Activated naive CD8-positive, alpha-beta T cell treated with anti-CD3 and anti-CD28 coated beads, Interleukin-2, amount 50 U/mL, for 24 hours (primary cell): ENCODE results near the gene SHISA4.

ENCODE experiments used
- ATAC-seq: fragments of 150-1000 bp; cut with Tn5 transposase; one replicate; pipeline ENCODE4 v1.10.0; 2021
- DNase-seq: peaks from one replicate; pipeline ENCODE4 v3.0.0; 2021
- H3K27ac Mint-ChIP-seq: one replicate; pipeline ENCODE4 v1.8.0; 2021; ENCODE audit warnings: mild to moderate bottlenecking, mixed read lengths
- H3K27me3 Mint-ChIP-seq: one replicate; pipeline ENCODE4 v1.8.0; 2021; ENCODE audit warnings: mixed read lengths
- H3K36me3 Mint-ChIP-seq: one replicate; pipeline ENCODE4 v1.8.0; 2021; ENCODE audit warnings: low read depth, mixed read lengths
- H3K4me1 Mint-ChIP-seq: one replicate; pipeline ENCODE4 v1.8.0; 2021; ENCODE audit warnings: mixed read lengths
- H3K4me3 Mint-ChIP-seq: one replicate; pipeline ENCODE4 v1.8.0; 2021; ENCODE audit warnings: mild to moderate bottlenecking, moderate library complexity, mixed read lengths
- H3K9me3 Mint-ChIP-seq: one replicate; pipeline ENCODE4 v1.8.0; 2021; ENCODE audit warnings: mixed read lengths

Gene SHISA4

DNA sequence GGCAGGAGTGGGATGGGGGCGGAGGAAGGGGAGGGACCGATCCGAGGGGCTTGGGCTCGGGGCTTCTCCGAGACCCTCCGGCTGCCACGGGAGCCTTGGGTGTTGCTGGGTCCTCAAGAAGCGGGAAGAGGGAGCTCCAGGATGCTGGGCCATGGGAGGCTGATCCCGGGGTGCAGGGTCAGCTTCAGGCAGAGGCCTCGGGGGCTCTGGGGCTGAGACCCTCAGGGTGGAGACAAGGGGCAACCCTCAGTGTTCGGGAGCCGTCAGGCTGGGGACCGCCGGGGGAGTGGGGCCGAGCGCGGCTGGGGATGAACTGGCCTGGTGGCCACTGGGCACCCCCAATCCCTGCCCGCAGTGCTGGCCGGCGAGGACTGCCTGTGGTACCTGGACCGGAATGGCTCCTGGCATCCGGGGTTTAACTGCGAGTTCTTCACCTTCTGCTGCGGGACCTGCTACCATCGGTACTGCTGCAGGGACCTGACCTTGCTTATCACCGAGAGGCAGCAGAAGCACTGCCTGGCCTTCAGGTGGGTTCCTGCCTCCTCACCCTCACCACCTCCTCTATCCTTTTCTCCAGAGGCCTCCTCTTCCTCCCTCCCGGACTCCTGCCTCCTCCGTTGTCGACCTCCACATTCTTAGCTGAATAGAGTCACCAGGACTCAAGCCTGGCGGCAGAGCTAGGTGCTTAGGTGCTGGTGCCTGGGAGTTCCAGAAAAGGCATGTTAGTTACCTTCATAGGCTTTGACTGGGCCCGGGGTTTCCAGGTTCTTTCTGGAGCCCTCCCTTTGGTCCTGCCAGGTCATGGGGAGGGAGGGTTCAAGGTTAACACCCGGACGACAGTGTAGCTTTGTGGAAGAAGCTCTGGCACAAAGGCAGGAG lies 631 bp downstream of the SHISA4 start:
- Mint-ChIP-seq H3K36me3 (no peaks in the 10 kb centered on the region), H3K9me3 (no peaks in the 10 kb centered on the region), H3K4me3 (peak overlapping the region; percentile 51), H3K27ac (no peak overlapping the region), H3K4me1 (peaks cover 3% of the 10 kb centered on the region), H3K27me3 (peaks cover 41% of the 10 kb centered on the region)
- DNase-seq (no peak), ATAC-seq (no peak)

DNA sequence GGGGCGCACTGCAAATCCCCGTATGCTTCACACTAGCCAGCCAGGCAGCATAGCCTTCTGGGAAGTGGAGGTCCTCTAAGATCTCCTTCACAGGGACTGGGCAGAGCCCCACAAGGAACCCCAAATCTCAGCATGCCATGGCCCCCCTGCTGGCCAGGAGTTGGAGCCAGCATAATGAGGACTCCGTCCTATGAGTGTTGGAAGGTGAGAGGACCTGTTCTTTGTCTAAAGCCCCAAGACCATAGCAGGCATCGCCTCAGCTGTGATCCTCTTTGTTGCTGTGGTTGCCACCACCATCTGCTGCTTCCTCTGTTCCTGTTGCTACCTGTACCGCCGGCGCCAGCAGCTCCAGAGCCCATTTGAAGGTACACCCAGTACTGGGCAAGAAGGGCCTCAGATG lies 1.5 kb downstream of the SHISA4 start:
- ATAC-seq (no peak), DNase-seq (no peak)
- Mint-ChIP-seq H3K27ac (no peak overlapping the region), H3K4me3 (no peak overlapping the region), H3K9me3 (no peaks in the 10 kb centered on the region), H3K27me3 (peaks cover 41% of the 10 kb centered on the region), H3K36me3 (no peaks in the 10 kb centered on the region), H3K4me1 (peaks cover 3% of the 10 kb centered on the region)

GRCh38 chr1:201890806-201891450 lies 2.2 kb downstream of the SHISA4 start:
- H3K4me3 Mint-ChIP-seq = no peak overlapping the region
- ATAC-seq (no peak), DNase-seq (no peak)
- H3K36me3 Mint-ChIP-seq = no peaks in the 10 kb centered on the region
- no peak overlapping the region for H3K27ac Mint-ChIP-seq
- H3K27me3 Mint-ChIP-seq = peaks cover 41% of the 10 kb centered on the region
- peaks cover 4% of the 10 kb centered on the region for H3K4me1 Mint-ChIP-seq
- H3K9me3 Mint-ChIP-seq = no peaks in the 10 kb centered on the region

GRCh38 chr1:201891451-201892045 lies 2.9 kb downstream of the SHISA4 start:
- DNase-seq = no peak
- H3K9me3 Mint-ChIP-seq = no peaks in the 10 kb centered on the region
- H3K27me3 Mint-ChIP-seq = peaks cover 40% of the 10 kb centered on the region
- no peak overlapping the region for H3K27ac Mint-ChIP-seq
- no peak for ATAC-seq
- no peak overlapping the region for H3K4me3 Mint-ChIP-seq
- peaks cover 9% of the 10 kb centered on the region for H3K4me1 Mint-ChIP-seq
- no peaks in the 10 kb centered on the region for H3K36me3 Mint-ChIP-seq

DNA sequence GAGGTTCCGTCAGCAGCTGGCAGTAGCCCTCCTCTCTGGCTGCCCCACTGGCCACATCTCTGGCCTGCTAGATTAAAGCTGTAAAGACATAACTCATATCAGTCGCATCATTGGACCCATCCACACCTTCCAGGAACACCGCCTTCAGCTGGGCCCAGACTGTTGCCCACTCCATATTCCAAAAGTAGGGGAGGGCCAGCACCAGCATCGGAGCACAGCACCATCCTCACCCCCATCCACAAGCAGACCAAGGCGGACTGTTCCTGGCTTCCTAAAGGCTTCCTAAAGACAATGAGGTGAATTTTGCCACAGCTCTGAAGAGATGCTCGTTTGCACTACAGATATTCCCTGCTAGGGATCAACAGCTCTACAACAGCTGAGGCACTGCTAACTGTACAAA lies 3.5 kb downstream of the SHISA4 start:
- Mint-ChIP-seq H3K27ac (no peak overlapping the region), H3K9me3 (no peaks in the 10 kb centered on the region), H3K4me1 (peaks cover 9% of the 10 kb centered on the region)

GRCh38 chr1:201893431-201893830 lies 4.7 kb downstream of the SHISA4 start:
- Mint-ChIP-seq H3K36me3 (no peaks in the 10 kb centered on the region), H3K27me3 (peaks cover 21% of the 10 kb centered on the region), H3K27ac (no peak overlapping the region), H3K4me1 (peaks cover 9% of the 10 kb centered on the region), H3K4me3 (no peak overlapping the region), H3K9me3 (no peaks in the 10 kb centered on the region)
- DNase-seq (no peak), ATAC-seq (no peak)

More for the DNA sequence above, 3.5 kb downstream of the SHISA4 start:
- no peaks in the 10 kb centered on the region for H3K36me3 Mint-ChIP-seq
- H3K4me3 Mint-ChIP-seq = no peak overlapping the region
- no peak for ATAC-seq
- DNase-seq = no peak
- peaks cover 33% of the 10 kb centered on the region for H3K27me3 Mint-ChIP-seq

GRCh38 chr1:201894343-201895119 lies 5.8 kb downstream of the SHISA4 start:
- no peak overlapping the region for H3K27ac Mint-ChIP-seq
- H3K27me3 Mint-ChIP-seq = peaks cover 19% of the 10 kb centered on the region
- ATAC-seq (no peak), DNase-seq (no peak)
- H3K4me1 Mint-ChIP-seq = peaks cover 8% of the 10 kb centered on the region
- no peaks in the 10 kb centered on the region for H3K9me3 Mint-ChIP-seq
- H3K4me3 Mint-ChIP-seq = no peak overlapping the region
- no peaks in the 10 kb centered on the region for H3K36me3 Mint-ChIP-seq

GRCh38 chr1:201895120-201895665 lies 6.5 kb downstream of the SHISA4 start:
- Mint-ChIP-seq H3K27me3 (peaks cover 16% of the 10 kb centered on the region), H3K27ac (no peak overlapping the region)

DNA sequence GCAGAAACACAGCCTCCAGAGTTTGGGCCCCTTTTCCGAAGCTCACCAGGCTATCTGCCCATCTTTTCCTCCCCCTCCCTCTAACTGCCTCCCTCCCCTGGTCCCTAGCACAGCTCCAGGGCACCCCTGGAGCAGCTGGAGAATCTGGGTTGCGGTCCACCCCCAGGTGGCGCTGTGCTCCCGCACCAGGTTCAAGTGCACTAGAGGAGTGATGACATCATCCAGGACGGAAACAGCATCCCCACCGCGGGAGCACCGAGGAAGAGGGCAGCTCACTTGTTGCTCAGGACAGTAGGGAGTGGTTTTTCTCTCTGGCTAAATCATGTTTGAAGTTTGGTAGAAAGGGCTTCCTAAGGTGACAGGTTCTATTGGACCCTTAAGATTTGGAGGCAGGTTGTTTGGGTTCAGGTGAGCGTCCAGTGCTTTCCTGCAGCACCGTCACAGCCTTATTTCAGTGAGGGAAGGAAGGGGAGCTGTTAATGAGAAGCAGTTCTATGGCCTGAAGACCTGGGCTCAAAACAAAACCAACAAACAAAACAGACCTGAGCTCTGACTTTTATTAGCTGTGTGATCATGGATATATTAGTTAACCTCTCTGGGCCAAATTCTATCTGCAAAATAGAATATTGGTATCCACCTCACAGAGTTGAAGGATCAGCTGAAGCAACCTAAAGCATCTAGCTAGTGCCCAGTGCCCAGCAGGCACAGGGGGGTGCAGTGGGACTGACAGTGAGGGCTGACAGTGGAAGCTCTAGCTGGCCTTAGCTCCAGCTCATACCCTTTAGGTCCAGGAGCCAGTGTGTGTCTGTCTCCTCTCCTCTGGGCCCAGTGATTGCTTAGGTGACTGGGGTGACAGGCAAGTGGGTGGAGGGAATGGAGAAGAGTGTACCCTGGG lies 7.5 kb downstream of the SHISA4 start:
- Mint-ChIP-seq H3K36me3 (no peaks in the 10 kb centered on the region), H3K27ac (no peak overlapping the region), H3K4me1 (peaks cover 7% of the 10 kb centered on the region), H3K27me3 (peaks cover 16% of the 10 kb centered on the region), H3K9me3 (no peaks in the 10 kb centered on the region), H3K4me3 (peak overlapping the region; percentile 7)
- ATAC-seq (peak; percentile 90), DNase-seq (peak; percentile 92)

More at GRCh38 chr1:201895120-201895665, 6.5 kb downstream of the SHISA4 start:
- DNase-seq (no peak), ATAC-seq (no peak)
- no peaks in the 10 kb centered on the region for H3K9me3 Mint-ChIP-seq
- no peaks in the 10 kb centered on the region for H3K36me3 Mint-ChIP-seq
- peaks cover 7% of the 10 kb centered on the region for H3K4me1 Mint-ChIP-seq
- H3K4me3 Mint-ChIP-seq = no peak overlapping the region

GRCh38 chr1:201896951-201897391 lies 8.3 kb downstream of the SHISA4 start:
- DNase-seq (no peak), ATAC-seq (no peak)
- no peak overlapping the region for H3K27ac Mint-ChIP-seq
- no peaks in the 10 kb centered on the region for H3K9me3 Mint-ChIP-seq
- H3K4me1 Mint-ChIP-seq = peaks cover 7% of the 10 kb centered on the region
- no peak overlapping the region for H3K4me3 Mint-ChIP-seq
- H3K36me3 Mint-ChIP-seq = no peaks in the 10 kb centered on the region
- peaks cover 11% of the 10 kb centered on the region for H3K27me3 Mint-ChIP-seq

DNA sequence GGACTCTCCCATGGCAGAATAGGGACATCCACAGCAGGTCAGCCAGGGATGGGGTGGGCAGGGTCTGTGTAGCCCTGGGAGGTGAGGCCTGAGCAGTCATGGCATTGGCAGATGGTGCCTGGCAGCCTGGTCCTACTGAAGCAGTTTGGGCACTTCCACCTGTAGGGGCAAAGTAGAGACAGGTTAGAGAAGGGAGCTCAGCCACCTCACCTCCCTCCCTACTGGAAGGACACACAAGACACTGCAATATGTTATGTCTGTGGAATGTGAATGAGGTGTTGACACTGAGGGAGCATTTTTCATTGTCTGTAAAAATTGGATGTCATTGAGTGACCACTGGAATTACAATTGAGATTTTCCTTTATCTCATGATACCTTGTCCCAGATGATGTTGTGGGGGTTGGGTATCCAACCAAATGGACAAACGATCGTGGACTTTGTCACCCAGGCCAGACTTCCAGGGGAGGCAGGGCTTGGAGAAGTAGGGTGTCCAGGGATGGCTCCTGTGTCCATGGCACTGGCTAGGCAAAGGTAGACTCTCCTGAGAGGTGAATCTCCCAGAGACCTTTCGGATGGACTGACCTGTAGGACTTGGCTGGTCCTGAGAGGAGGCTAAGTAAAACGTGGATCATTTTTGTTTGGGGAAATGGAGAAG lies 9.7 kb downstream of the SHISA4 start:
- DNase-seq (no peak), ATAC-seq (no peak)
- no peak overlapping the region for H3K4me3 Mint-ChIP-seq
- peaks cover 7% of the 10 kb centered on the region for H3K4me1 Mint-ChIP-seq
- peaks cover 11% of the 10 kb centered on the region for H3K27me3 Mint-ChIP-seq
- H3K9me3 Mint-ChIP-seq = no peaks in the 10 kb centered on the region
- no peak overlapping the region for H3K27ac Mint-ChIP-seq
- H3K36me3 Mint-ChIP-seq = no peaks in the 10 kb centered on the region

- peaks cover 6% of the 10 kb centered on the region for H3K27me3 Mint-ChIP-seq
- no peak overlapping the region for H3K4me3 Mint-ChIP-seq
- no peaks in the 10 kb centered on the region for H3K36me3 Mint-ChIP-seq
- ATAC-seq = no peak
- no peaks in the 10 kb centered on the region for H3K9me3 Mint-ChIP-seq
- no peak overlapping the region for H3K27ac Mint-ChIP-seq
- peaks cover 7% of the 10 kb centered on the region for H3K4me1 Mint-ChIP-seq
- DNase-seq = no peak
Observed at GRCh38 chr1:201898992-201899391, 10.3 kb downstream of the SHISA4 start.
